ENCODE data around the gene ERBB2. TPM values are rescaled to one million over a fixed set of nuclear protein-coding genes. Genes with fewer than 3 reads are reported as not detected.
"Not testable (repeated sequence)": the region's sequence is repeated elsewhere in the genome, so short reads cannot be mapped to it uniquely, and the experiment has no call there.

Gene ERBB2
- total RNA-seq, 1 experiment from 2014 or later, result 43.3 TPM

DNA sequence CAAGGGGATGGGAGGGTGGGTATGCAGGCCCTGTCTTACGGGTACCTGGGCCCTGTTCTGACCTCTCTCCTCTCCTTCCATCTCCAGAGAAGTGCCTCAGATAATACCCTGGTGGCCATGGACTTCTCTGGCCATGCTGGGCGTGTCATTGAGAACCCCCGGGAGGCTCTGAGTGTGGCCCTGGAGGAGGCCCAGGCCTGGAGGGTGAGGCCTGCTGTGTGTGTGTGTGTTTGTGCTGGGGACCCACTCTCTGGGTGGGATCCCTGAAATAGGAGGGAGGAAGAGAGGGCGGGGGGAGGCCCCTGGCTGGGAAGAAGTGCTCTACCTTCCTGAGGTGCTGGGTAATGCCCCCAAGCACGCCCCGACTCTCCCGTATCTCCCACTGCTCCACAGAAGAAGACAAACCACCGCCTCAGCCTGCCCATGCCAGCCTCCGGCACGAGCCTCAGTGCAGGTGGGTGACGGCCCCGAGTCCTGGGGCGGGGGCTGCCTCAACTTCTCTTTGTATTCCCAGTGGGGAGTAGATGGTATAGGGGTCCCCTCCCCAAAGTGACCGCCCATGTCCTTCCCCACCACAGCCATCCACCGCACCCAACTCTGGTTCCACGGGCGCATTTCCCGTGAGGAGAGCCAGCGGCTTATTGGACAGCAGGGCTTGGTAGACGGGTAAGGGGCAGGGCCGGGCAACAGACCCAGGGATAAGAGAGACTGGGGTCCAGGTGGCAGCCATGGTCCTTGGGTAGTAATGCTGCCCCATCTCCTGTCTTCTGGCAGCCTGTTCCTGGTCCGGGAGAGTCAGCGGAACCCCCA, 45.7 kb downstream of the ERBB2 start:
- DNase-seq (ENCODE audit: low spot score), result no peak

DNA sequence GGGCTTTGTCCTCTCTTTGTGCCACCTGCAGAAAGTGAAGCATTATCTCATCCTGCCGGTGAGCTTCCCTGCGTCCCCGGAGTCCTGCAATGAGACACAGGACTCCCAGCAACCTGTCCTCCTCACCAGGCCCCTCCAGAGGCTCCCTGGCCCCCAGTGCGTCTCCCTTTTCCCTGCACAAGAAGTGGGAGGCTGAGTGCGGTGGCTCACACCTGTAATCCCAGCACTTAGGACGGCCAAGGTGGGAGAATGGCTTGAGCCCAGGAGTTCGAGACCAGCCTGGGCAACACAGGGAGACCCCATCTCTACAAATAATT, 46.2 kb downstream of the ERBB2 start:
- no peak for DNase-seq (ENCODE audit: low spot score)

DNA sequence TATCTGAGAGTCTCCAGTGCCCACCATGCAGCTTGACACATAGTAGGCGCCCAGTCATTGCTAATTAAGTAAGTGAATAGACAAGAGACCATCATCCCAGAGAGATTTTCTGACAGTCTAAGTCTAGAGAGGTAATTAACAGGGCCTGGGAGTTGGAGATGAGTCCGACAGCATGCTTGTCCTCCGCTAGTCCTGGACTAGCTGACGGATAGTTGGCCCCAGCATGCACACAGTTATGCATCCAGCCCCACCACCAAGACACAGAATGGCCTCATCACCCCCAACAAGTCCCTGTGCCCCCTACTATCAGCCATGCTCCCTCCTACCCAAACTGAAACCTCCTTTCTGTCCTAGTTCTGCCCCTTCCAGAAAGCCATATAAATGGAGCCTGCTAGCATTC, 47.9 kb downstream of the ERBB2 start:
- DNase-seq (ENCODE audit: low spot score), result no peak

DNA sequence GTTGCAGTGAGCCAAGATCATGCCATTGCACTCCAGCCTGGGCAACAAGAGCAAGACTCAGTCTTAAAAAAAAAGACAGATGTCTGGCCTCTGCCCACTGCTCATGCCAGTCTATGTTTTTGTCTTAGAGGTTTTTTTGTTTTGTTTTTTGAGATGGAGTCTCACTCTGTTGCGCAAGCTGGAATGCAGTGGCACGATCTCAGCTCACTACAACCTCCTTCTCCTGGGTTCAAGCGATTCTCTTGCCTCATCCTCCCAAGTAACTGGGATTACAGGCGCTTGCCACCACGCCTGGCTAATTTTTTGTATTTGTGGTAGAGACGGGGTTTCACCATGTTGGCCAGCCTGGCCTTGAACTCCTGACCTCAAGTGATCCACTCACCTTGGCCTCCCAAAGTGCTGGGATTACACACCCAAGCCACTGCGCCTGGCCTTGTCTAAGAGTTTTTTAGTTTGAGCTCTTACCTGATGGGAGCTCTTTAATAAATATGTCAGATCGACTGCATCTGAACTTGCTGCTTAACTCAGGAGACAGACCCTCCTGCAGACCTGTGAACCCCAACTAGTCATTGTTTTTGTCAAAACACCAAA, 48.7 kb downstream of the ERBB2 start:
- DNase-seq (ENCODE audit: low spot score), result not testable (repeated sequence)

DNA sequence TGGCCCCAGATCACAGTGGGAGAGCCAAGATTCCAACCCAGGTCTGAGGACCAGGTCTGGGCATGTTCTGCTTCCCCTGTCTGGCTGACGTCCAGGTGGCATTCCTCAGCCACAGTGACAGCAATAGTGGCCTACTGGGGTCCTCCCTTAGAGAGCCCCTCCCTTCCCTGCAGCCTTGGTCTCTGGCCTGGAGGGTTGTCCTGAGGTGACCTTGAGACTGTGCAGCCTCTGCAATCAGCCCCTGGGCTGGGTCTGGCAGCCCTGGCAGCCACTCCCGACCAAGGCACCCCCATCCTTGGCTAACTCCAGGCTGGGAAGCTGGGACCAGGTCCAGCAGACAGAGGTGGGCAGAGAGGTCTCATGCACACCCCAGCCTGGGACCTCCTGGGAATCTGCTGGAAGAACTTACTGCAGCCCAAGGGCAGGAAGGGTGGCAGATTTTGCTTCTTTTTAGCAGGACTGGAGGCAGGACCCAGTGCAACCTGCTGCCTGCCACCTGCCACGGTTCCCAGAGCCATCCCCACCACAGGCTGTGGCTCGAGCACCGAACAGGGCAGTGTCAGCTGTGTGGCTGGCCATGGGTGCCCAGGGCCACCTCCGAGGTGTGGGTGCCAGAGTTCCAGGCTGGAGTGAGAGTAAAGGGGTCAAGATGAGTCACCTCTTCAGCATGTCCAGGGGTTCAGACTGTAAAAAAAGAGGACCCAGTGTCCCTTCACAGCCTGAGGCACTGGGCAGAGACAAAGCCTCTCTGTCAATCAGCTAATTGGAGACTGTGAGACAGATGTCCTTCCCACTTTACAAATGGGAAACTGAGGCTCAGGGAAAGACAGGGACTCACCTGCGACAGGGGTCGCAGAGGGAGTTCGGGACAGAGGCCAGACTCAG, 50.5 kb downstream of the ERBB2 start:
- DNase-seq (ENCODE audit: low spot score), result peak; percentile 27

DNA sequence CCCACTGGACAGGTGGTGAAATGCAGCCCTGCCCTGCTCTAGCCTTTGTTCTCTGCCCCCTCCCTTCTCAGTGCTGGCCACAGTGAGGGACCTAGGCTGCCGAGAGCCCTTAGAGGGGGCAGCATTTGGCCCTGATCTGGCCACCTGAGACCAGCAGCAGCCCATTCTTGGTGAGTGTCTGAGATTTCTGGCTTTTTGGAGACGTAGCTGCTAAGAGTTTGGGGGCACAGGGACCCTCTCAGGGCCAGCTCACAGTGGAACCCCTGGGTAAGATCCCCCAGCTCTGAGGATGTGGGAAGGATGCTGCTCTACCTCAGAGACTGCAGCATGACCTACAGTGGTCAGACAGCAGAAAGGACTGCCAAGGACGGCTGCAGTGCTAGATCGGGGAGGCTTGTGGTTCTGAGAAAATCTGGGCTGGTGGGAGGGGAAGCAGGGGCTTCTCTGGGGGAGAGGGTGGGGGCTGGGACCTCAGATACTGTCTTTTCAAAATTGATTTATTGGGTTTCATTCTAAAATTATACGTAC, 51.2 kb downstream of the ERBB2 start:
- DNase-seq (ENCODE audit: low spot score), result no peak

DNA sequence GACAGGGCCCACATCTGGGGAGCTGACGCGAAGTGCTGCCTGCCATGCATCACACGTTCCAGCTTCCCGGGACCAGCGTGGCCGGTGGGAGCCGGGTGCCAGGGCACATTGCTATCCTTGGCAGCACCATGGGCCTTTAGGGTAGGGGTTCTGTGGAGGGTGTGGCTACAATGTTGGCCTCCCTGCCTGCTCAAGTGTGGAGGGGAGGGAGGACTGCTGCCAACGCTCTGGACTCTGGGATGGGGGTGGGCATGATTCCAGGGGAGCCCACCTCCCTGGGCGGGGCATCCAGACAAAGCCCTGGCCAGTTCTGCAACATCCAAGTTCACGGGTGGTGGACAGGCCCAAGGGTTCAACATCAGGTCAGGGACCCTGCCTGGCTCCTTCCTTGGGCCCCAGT, 51.8 kb downstream of the ERBB2 start:
- no peak for DNase-seq (ENCODE audit: low spot score)

DNA sequence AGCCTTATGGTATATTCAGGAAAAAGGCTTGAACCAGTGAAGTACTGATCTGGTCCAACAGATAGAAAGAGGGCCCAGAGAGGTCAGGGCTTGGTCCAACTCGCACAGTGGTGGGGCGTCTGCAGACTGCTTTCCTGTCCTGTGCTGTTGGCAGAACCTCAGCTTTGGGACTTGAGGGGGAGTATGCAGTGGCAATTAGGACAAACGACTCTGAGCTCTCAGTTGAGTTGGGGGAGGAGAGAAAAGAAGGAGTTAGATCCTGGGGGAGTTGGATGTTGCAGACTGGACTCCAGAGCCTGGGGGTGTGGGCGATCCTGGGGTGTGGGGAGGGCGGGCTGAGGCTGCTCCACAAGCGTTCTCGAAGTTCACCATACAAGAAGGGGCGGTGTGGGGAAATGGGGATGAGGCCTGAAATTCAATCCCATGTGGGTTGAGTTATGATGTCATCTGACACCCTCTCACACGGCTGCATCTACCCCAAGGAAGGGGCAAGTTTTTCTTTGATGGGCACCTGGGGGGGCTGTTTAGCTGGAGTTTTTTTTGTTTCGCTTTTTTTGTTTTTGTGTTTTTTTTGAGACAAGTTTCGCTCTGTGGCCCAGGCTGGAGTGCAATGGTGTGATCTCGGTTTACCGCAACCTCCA, 52.5 kb downstream of the ERBB2 start:
- DNase-seq (ENCODE audit: low spot score), result no peak

DNA sequence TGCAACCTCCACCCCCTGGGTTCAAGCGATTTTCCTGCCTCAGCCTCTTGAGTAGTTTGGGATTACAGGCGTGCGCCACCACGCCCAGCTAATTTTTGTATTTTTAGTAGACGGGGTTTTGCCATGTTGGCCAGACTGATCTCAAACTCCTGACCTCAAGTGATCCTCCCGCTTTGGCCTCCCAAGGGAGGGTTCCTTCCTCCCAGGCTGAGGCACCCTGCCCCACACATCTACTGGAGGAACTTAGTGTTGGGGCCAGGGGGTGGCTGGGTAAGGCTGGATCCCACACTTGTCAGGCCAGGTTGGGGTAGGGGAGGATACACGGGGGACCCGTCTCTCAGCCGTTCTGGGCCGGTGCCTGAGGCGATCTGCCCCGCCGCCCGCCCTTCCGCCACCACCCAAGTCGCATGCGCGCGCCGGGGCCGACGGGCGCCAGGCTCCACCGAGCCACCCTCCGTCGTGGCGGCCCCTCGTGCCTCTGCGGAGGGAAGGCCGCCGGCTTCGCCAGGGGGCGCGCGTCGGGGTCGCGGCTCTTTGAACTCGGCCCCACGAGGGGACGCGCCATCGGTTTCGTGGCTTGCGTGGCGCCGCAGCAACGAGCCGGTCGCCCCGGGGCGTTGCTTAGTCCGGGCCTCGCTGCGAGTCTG, 53.8 kb downstream of the ERBB2 start:
- no peak for DNase-seq (ENCODE audit: low spot score)

DNA sequence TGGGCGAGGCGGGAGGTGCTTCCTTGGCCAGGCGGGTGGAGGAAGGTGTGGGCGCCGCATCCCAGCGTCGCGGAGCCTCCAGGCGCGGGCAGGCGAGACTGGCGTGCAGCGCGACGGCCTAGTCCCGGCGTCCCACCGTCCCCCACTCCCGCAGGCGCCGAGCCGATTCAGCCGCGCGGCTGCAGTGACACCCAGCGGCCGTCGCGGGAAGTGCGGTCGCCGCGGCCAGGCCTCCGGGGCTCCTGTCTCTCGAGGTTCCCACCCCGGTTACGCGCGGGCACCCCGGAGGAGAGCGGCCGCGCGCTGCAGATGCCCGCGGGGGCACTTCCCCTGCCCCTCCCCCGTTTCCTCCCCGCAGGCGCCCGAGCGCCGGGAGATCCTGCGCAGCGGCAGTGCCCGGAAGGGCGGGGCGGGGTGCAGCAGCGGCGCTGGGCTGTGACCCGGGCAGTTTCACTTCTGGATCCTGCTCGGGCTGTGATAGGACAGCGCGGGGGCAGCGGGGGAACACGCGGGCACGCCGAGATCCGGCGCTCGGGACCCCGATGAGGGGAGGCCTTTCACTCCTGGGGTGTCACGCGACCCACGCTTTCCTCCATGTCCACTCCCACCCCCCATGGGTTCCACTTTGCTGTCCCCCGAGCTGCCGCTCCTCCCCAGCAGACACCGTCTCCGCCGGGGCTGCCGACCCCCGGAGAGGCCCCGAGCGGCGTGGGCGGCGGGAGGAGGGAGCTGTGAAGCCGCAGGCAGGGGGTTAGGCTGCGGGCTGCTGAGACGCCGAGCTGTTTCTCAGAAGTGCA, 54.5 kb downstream of the ERBB2 start:
- DNase-seq (ENCODE audit: low spot score), result peak; percentile 88

DNA sequence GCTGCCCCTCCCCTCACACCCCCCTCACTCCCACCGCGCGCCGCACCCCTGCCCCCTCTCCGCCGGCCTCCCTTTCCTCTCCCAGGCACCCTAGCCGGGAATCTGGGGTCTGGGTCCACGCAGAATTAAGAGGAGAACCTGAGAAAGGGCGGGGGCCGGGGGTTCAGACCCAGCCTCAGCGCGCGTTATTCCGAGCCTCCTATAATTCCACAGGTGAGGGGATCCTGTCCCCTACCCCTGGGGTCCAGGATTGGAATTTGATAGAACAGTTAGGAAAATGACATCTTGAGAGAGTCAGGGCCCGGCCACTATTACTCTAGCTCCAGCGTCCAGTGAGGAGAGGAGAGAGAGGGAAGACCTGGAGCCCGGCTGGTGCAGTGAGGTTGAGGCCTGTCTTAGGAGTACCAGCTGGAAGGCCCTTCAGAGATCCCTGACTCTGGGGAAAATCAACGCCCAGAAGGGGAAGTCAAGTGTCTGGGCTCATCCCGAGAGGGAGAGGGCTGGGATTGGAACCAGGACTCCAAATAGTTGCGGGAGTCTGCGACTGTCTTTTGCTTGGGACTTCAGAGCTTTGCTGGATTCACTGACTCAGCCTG, 55.2 kb downstream of the ERBB2 start:
- DNase-seq (ENCODE audit: low spot score), result no peak

DNA sequence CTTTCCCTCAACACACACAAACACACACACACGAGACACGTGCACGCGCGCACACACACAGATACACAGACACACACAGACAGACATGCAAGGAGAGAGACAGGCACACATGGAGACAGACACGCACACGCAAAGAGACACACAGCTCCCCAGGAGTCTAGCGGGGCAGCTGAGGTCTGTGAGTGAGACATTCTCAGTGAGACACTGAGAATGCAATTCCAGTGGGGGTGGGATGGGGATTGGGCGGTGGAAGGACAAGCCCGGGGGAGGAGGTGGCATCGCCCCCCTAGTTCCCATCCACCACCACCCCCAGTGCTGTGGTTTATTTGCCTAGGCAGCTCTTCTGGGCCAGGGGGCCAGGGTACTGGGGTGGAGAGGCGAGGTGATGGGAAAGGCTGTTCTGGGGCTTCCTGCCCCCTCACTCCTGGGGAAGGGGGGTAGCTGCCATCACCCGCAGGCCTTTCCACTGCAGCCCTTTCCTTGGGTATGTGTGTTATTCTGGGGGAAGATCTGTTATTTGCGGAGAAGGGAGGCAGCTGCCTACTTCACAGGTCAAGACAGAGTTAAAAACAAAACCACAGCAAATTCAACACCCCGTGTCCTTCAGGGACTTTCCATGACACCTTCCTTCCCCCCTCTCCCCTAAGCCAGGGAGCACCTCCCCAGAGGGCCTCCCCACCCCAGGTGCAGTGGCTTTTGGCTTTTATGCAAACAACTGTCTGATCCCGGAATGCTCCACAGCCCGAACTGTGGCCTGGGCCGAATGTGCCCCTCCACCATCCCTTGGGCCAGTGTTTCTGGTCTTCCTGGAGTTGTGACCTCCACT, 55.9 kb downstream of the ERBB2 start:
- no peak for DNase-seq (ENCODE audit: low spot score)

DNA sequence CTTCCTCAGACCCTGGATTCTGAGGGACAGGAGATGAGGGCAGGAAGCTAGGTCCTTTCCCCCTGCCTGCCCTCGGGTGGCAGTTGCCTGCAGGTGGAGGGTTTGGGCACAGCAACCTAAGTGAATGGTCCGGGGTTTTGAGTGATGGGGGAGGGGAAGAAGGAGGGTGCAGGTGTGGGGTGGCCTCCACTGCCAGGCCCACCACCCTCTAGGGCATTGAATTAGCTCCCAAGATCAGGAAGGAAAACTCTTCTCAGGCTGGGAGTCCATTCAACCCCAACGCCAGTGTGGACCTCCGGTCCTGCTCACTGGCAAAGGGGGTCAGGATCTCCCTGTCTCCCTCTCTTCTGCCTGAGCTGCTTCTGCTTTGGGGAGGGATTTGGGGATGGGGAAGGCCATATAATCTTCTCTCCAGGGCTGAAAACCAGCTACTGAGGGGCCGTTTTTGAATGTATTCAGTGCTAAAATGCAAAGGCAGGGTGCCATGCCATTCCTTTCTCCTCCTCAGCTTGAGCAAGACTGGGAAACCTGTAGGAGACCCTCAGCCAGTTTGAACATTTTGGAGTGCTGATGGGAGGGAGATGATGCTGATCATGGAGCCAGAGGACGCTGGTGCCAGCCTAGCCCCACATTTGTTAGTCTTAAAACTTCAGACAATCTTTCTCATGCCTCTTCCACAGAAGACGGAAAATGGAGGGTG, 56.7 kb downstream of the ERBB2 start:
- no peak for DNase-seq (ENCODE audit: low spot score)

DNA sequence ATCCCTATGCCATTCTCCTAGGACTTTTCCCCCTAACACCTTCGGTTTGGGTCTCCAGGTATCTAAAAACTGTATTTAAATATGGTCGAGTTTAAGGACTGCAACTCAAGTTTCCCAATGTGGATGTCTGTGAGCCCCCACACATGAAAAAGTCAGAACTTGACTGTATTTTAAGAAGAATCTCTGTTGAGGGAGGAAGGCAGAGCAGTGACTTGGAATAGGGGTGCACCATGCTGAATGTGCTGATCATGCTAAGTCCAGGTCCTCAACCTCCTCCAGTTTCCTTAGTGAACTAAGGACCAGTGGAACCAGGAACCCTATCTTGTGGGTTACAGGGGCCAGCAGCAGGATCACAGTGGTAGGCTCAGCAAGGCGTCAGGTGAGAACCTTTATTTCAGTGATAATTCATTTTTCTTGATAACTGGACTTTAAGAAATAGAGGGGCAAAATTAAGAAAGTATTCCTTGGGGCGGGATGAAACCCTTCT, 57.4 kb downstream of the ERBB2 start:
- DNase-seq (ENCODE audit: low spot score), result no peak

DNA sequence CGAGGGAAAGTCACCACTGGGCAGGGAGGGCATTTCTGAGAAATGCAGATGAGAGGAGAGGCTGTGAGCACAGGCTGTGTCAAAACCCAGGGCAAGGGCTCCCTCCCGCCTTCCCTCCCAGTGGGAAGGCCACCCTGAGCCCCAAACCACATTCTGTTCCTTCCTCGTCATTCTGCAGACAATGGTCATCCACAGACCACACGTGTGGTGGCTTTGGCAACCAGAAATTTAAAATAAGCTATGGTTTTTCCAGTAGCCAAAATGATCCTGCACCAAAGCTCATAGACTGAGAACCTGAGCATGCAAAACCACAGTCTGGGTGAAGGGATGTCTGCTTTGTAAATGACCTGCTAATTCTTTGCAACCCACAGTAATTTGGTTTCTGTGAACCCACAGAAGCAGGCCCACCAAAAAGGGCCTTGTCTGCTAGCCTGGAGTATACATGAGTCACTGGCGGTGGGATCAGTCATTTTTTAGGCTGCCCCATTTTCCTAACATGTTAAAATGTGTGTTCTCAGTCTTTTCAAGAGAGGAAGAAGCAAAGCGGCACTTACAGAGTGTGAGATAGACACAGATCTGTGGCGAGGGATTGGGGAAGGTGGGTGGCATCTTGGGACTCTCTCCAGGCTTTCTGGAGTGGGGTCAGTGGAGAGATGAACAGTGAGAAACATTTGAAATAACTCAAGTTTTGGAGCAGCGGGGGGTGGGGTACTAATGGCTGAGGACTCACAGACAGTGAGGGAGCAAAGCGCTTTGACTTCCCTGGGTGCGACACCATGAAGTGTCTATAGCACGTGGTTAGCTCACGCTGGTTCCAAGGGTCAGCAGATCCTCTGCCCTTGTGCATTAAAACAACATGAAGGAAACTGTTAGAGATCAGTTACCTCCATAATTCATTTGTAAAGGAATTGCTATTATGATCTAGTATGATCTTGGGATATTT, 58.3 kb downstream of the ERBB2 start:
- no peak for DNase-seq (ENCODE audit: low spot score)

DNA sequence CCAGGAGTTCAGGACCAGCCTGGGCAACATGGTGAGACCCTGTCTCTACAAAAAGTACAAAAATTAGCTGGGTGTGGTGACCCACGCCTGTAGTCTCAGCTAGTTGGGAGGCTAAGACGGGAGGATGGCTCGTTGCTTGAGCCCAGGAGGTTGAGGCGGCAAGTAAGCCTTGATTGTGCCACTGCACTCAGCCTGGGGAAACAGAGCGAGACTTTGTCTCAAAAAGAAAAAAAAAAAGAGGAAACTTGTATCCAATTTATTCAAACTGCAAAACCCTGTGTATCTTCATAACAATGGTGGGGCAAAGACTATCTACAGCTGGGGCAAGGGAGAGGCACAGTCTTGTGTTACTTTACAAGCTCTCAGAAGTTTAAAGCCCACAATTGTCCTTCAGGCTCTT, 59.3 kb downstream of the ERBB2 start:
- no peak for DNase-seq (ENCODE audit: low spot score)

DNA sequence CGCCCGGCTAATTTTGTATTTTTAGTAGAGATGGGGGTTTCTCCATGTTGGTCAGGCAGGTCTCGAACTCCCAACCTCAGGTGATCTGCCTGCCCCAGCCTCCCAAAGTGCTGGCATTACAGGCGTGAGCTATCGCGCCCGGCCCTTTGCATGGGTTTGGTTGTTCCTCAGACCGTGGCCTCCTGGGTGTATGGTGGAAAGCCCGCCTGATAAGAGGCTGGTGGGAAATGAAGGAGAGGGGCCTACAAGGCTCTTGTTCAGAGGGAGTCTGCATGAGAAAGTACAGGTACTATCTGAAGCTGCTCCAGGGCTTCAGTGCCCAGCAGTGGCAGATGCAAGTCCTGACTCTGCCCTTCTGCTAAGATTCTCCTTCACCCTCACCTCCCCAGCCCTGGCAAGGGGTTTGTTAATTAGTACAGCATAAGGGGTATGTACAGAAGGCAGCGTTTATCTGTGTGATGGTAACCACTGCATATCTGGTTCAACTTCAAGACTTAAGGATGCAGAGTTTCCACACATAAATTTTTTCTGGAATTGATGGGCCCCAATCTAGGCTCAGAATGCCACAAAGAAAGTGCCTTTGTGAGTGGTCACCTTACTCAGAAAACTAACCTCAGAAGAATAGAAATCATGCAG, 62.1 kb downstream of the ERBB2 start:
- no peak for DNase-seq (ENCODE audit: low spot score)

Data from A172 (cell line).